Neuronal stem cell (in vitro differentiated cells): Measurements from ENCODE around the gene DNASE2B.

Experiments
- DNase-seq: peaks from one replicate; pipeline ENCODE4 v3.0.0-alpha.2; 2013; ENCODE audit warnings: low spot score
- H2AFZ ChIP-seq: one replicate; pipeline ENCODE4 v1.6.1; 2013; ENCODE audit warnings: mild to moderate bottlenecking, low read length, inconsistent platforms
- H2AK5ac ChIP-seq: 2 replicates; pipeline ENCODE4 v1.6.1; 2013; ENCODE audit warnings: low read depth, mild to moderate bottlenecking, inconsistent platforms, low read length, moderate library complexity, mixed read lengths
- H2BK120ac ChIP-seq: 2 replicates; pipeline ENCODE4 v1.6.1; 2013; ENCODE audit warnings: low read depth, mild to moderate bottlenecking, inconsistent platforms, low read length, moderate library complexity, mixed read lengths
- H2BK12ac ChIP-seq: one replicate; pipeline ENCODE4 v1.6.1; 2013; ENCODE audit warnings: low read length, inconsistent platforms
- H2BK15ac ChIP-seq: 2 replicates; pipeline ENCODE4 v1.6.1; 2013; ENCODE audit warnings: mild to moderate bottlenecking, low read length, inconsistent platforms, mixed read lengths
- H2BK5ac ChIP-seq: one replicate; pipeline ENCODE4 v1.6.1; 2013; ENCODE audit warnings: inconsistent platforms, mild to moderate bottlenecking, low read length, moderate library complexity
- H3K14ac ChIP-seq: one replicate; pipeline ENCODE4 v1.6.1; 2013; ENCODE audit warnings: low read length, inconsistent platforms
- H3K18ac ChIP-seq: 2 replicates; pipeline ENCODE4 v1.6.1; 2013; ENCODE audit warnings: low read length, inconsistent platforms
- H3K23ac ChIP-seq: 2 replicates; pipeline ENCODE4 v1.6.1; 2013; ENCODE audit warnings: low read depth, mild to moderate bottlenecking, mixed read lengths, low read length, inconsistent platforms; ENCODE audit not compliant: poor library complexity
- H3K27ac ChIP-seq: replicated peaks from 3 replicates; pipeline ENCODE4 v1.5.1; 2013; ENCODE audit warnings: low read length, inconsistent platforms
- H3K27me3 ChIP-seq, 3 experiments: 2 replicates each; pipeline ENCODE4 v1.6.1; 2013; ENCODE audit warnings: low read length in 3 of 3, mild to moderate bottlenecking in 2 of 3, inconsistent platforms in 1 of 3, low read depth in 1 of 3, mixed read lengths in 1 of 3, moderate library complexity in 1 of 3; ENCODE audit not compliant: control insufficient read depth in 3 of 3, insufficient read depth in 3 of 3
- H3K36me3 ChIP-seq, 2 donors: replicated peaks in 1 of 2; 2 replicates each; pipeline ENCODE4 v1.6.1; 2013; ENCODE audit warnings: low read length in 2 of 2; ENCODE audit not compliant: control insufficient read depth in 2 of 2, insufficient read depth in 2 of 2
- H3K4ac ChIP-seq: 2 replicates; pipeline ENCODE4 v1.6.1; 2013; ENCODE audit warnings: inconsistent platforms, mild to moderate bottlenecking, low read length, moderate library complexity
- H3K4me1 ChIP-seq, 2 donors: 1 replicate in 1 of 2; 2 replicates in 1 of 2; pipeline ENCODE4 v1.6.1; 2013; ENCODE audit warnings: low read length in 2 of 2, low read depth in 1 of 2; ENCODE audit not compliant: control insufficient read depth in 2 of 2, insufficient read depth in 1 of 2
- H3K4me2 ChIP-seq: one replicate; pipeline ENCODE4 v1.6.1; 2013; ENCODE audit warnings: mild to moderate bottlenecking, low read length, inconsistent platforms; ENCODE audit not compliant: insufficient read depth, poor library complexity, severe bottlenecking
- H3K4me3 ChIP-seq, 2 donors: 2 replicates each; pipeline ENCODE4 v1.5.1; 2013; ENCODE audit warnings: low read length in 2 of 2, mild to moderate bottlenecking in 2 of 2, inconsistent platforms in 1 of 2, moderate library complexity in 1 of 2
- H3K79me1 ChIP-seq: one replicate; pipeline ENCODE4 v1.6.1; 2013; ENCODE audit warnings: low read depth, mild to moderate bottlenecking, inconsistent platforms, low read length, moderate library complexity
- H3K9ac ChIP-seq: one replicate; pipeline ENCODE4 v1.6.1; 2013; ENCODE audit warnings: mild to moderate bottlenecking, low read depth, low read length, inconsistent platforms; ENCODE audit not compliant: poor library complexity
- H3K9me3 ChIP-seq, 2 donors: replicated peaks in 1 of 2; 2 replicates each; pipeline versions ENCODE3 to v1.6.1; 2013; ENCODE audit warnings: low read length in 2 of 2, mild to moderate bottlenecking in 2 of 2, inconsistent platforms in 1 of 2, low read depth in 1 of 2, mixed read lengths in 1 of 2, moderate library complexity in 1 of 2; ENCODE audit not compliant: control insufficient read depth in 2 of 2, insufficient read depth in 1 of 2
- H4K8ac ChIP-seq: one replicate; pipeline ENCODE4 v1.6.1; 2013; ENCODE audit warnings: low read depth, mild to moderate bottlenecking, inconsistent platforms, low read length, moderate library complexity
- H4K91ac ChIP-seq: one replicate; pipeline ENCODE4 v1.6.1; 2013; ENCODE audit warnings: low read length, low read depth, mild to moderate bottlenecking, inconsistent platforms; ENCODE audit not compliant: poor library complexity
- WGBS, 2 donors: extraction: QIAGEN DNeasy Blood & Tissue Kit; methylation state at CpG; one replicate each; pipeline ENCODE4 v1.1.7; 2013; ENCODE audit warnings: missing lambda C conversion rate in 2 of 2, mixed read lengths in 1 of 2; ENCODE audit not compliant: insufficient read length in 2 of 2, insufficient replicate concordance in 1 of 2; ENCODE audit errors: extremely low coverage in 2 of 2; 5-methylcytosine and 5-hydroxymethylcytosine counted together

DNASE2B gene

GRCh38 chr1:84429231-84429630 lies 30.9 kb downstream of the DNASE2B start:
- Histone ChIP-seq H2BK120ac (no peak overlapping the region), H2BK5ac (no peak overlapping the region), H3K27me3 (no peaks in the 10 kb centered on the region), H3K4ac (no peak overlapping the region), H3K4me1 (no peaks in the 10 kb centered on the region), H3K4me2 (no peak overlapping the region), H3K14ac (no peak overlapping the region), H3K9me3 (peaks cover 0 to 3% of the 10 kb centered on the region in 2 donors), H3K23ac (no peak overlapping the region), H3K18ac (no peak overlapping the region), H4K8ac (no peak overlapping the region), H3K9ac (no peak overlapping the region), H3K4me3 (no peak overlapping the region), H3K27ac (no peak overlapping the region), H4K91ac (no peak overlapping the region), H2BK15ac (no peak overlapping the region), H3K36me3 (no peaks in the 10 kb centered on the region), H2AK5ac (no peak overlapping the region), H3K79me1 (no peaks in the 10 kb centered on the region), H2BK12ac (no peak overlapping the region), H2AFZ (no peak overlapping the region)
- WGBS, 2 donors: no CpG with 5 or more reads among the region's 1 CpG
- DNase-seq: no peak

DNA sequence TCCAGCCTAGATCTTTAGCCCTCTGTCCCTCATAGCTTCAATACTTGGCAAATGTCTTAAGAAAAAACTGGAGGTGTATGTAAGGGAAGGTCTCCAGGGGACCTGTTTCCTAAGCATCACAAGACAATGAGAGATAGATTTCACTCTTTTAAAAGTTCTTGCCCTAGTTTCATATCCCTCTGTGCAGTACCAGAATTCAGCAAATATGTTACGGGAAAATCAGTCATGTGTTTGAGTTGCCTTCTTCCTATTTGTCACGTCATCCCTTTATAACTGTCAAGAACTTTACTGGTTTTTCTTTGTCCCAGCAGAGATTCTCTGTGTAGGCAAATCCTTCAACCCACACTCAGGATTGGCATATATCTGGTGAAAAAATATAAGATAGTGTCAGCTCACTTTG lies 32.3 kb downstream of the DNASE2B start:
- no peak overlapping the region for H3K18ac ChIP-seq
- no peaks in the 10 kb centered on the region for H3K27me3 ChIP-seq
- H2AFZ ChIP-seq: no peak overlapping the region
- H4K8ac ChIP-seq: no peak overlapping the region
- H2BK12ac ChIP-seq: no peak overlapping the region
- no peak overlapping the region for H2BK120ac ChIP-seq
- H3K9ac ChIP-seq: no peak overlapping the region
- no peak overlapping the region for H3K14ac ChIP-seq
- no peak overlapping the region for H3K4me2 ChIP-seq
- no peak overlapping the region for H3K23ac ChIP-seq
- H3K36me3 ChIP-seq: no peaks in the 10 kb centered on the region
- no peak overlapping the region for H2AK5ac ChIP-seq
- H4K91ac ChIP-seq: no peak overlapping the region
- H3K27ac ChIP-seq: no peak overlapping the region
- no peaks in the 10 kb centered on the region for H3K79me1 ChIP-seq
- H3K9me3 ChIP-seq: peaks cover 0 to 3% of the 10 kb centered on the region in 2 donors
- WGBS, 2 donors: no CpG with 5 or more reads among the region's 2 CpGs
- no peak overlapping the region for H3K4me3 ChIP-seq
- H3K4me1 ChIP-seq: no peaks in the 10 kb centered on the region
- H2BK15ac ChIP-seq: no peak overlapping the region
- H2BK5ac ChIP-seq: no peak overlapping the region
- H3K4ac ChIP-seq: no peak overlapping the region
- no peak for DNase-seq

GRCh38 chr1:84433258-84434080 lies 35.2 kb downstream of the DNASE2B start:
- H2BK5ac ChIP-seq: no peak overlapping the region
- H4K8ac ChIP-seq: no peak overlapping the region
- no peak overlapping the region for H3K18ac ChIP-seq
- no peak overlapping the region for H3K4me3 ChIP-seq
- no peak overlapping the region for H3K27ac ChIP-seq
- no peak overlapping the region for H3K9ac ChIP-seq
- H4K91ac ChIP-seq: no peak overlapping the region
- H2BK120ac ChIP-seq: no peak overlapping the region
- no peak overlapping the region for H2BK15ac ChIP-seq
- no peaks in the 10 kb centered on the region for H3K4me1 ChIP-seq
- peak; percentile 48 for DNase-seq
- H3K23ac ChIP-seq: no peak overlapping the region
- H3K27me3 ChIP-seq: no peaks in the 10 kb centered on the region
- no peak overlapping the region for H3K4me2 ChIP-seq
- H3K4ac ChIP-seq: no peak overlapping the region
- no peak overlapping the region for H2BK12ac ChIP-seq
- no peak overlapping the region for H2AK5ac ChIP-seq
- no peaks in the 10 kb centered on the region for H3K79me1 ChIP-seq
- peak overlapping the region; percentile 31 for H2AFZ ChIP-seq
- peaks cover 0 to 3% of the 10 kb centered on the region in 2 donors for H3K9me3 ChIP-seq
- no peaks in the 10 kb centered on the region for H3K36me3 ChIP-seq
- H3K14ac ChIP-seq: no peak overlapping the region
- no CpG with 5 or more reads among the region's 11 CpGs for WGBS, 2 donors

DNA sequence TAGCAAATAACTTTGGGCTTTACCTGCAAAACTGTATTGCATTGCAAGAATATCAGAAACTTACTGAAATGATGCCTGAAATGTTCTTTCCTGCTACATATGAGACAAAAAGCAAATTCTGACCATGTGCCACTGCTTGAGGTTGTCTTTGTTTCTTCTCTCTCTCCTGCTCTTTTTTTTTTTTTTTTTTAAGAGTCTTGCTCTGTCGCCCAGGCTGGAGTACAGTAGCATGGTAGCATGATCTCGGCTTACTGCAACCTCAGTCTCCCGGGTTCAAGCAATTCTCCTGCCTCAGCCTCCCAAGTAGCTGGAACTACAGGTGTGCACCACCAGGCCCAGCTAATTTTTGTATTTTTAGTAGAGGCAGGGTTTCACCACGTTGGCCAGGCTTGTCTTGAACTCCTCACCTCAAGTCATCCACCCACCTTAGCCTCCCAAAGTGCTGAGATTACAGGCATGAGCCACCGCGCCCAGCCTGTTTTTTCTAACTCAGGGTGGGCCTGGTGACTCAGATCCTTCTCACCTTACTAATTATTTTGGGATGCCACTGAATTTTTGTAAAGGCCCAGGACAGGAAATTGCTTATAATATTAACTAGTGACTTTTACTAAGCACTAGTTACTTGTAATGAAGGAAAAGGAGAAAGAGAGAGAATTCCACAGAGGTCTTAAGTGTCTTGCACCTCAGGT lies 35.9 kb downstream of the DNASE2B start:
- Histone ChIP-seq H2BK120ac (no peak overlapping the region), H3K27ac (no peak overlapping the region), H4K91ac (no peak overlapping the region), H3K23ac (no peak overlapping the region), H3K9ac (no peak overlapping the region), H2BK15ac (no peak overlapping the region), H3K18ac (no peak overlapping the region), H3K4me1 (no peaks in the 10 kb centered on the region), H2BK5ac (no peak overlapping the region), H2BK12ac (no peak overlapping the region), H3K4ac (no peak overlapping the region), H3K36me3 (no peaks in the 10 kb centered on the region), H3K79me1 (no peaks in the 10 kb centered on the region), H2AFZ (peak overlapping the region; percentile 31), H4K8ac (no peak overlapping the region), H3K9me3 (peaks cover 0 to 3% of the 10 kb centered on the region in 2 donors), H3K4me2 (no peak overlapping the region), H2AK5ac (no peak overlapping the region), H3K27me3 (no peaks in the 10 kb centered on the region), H3K4me3 (no peak overlapping the region), H3K14ac (no peak overlapping the region)
- no CpG with 5 or more reads among the region's 6 CpGs for WGBS, 2 donors
- no peak for DNase-seq
